Stimulated activated CD4-positive, alpha-beta T cell treated with anti-CD3 and anti-CD28 coated beads, Interleukin-2, amount 100 ng/mL, for 24 hours (primary cell): ENCODE data around the gene PDHX.

ENCODE experiments used
- DNase-seq, 2 donors: peaks; one replicate each; pipeline ENCODE4 v3.0.0-alpha.2; 2020

Gene PDHX

DNA sequence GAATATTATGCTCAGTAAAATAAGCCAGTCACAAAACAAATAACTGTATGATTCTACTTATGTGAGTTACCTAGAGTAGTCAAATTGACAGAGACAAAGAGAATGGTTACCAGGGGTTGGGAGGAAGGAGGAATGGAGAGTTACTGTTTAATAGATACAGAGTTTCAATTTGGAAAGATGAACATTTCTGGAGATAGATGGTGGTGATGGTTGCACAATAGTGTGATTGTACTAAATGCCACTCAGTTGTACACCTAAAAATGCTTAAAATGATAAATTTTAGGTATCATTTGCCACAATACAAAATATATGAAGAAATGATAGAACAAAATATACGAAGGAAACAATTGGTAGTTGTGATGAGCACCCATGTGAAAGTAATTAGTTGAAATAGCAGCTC, 43.4 kb downstream of the PDHX start:
- no peak for DNase-seq

DNA sequence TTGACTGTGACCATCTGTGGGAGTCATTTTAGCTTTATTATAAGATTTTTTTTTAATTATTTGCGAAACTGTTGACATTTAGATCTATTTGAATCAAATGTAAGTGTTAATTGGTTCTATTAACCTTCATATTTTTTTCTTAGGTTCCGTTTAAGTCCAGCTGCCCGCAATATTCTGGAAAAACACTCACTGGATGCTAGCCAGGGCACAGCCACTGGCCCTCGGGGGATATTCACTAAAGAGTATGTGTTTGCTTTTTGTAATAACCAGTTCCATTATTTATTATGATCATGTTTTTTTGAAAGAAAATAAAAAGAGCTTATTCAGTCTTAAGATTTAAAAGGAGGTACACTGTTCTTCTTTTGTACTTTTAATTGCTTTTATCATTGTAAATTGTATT, 43.9 kb downstream of the PDHX start:
- DNase-seq, result no peak

DNA sequence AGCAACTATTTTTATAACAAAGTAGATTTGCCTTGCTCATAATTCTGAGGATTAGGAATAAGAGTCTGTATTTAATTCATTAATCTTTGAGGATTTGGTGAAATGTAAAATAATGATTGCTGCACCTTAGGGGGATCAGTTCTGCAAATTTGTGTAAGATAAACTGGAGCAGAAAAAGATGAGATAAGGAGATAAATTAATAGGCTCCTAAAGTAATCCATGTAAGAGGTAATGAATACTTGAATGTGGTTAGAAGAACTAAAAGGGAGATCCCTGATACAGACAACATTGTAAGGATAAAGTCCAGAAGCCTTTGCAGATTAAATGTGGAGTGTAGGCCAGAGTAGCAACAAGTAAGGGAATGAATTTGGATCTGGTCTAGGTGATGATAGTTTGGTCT, 45.6 kb downstream of the PDHX start:
- DNase-seq, result no peak

DNA sequence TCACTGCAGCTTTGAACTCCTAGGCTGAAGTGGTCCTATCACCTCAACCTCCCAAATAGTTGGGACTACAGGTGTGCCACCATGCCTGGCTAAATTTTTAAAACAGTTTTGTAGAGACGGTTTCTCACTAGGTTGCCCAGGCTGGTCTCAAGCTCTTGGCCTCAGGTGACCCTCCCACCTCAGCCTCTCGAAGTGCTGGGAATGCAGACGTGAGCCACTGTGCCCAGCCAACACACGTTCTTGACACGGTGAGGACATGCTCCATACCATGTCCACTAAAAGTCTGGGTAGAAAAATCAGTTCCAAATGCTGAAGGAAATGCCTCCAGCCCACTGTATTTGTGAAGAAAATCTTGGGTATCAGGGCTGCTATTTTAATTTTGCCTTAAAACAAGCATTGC, 46.9 kb downstream of the PDHX start:
- DNase-seq, result no peak

DNA sequence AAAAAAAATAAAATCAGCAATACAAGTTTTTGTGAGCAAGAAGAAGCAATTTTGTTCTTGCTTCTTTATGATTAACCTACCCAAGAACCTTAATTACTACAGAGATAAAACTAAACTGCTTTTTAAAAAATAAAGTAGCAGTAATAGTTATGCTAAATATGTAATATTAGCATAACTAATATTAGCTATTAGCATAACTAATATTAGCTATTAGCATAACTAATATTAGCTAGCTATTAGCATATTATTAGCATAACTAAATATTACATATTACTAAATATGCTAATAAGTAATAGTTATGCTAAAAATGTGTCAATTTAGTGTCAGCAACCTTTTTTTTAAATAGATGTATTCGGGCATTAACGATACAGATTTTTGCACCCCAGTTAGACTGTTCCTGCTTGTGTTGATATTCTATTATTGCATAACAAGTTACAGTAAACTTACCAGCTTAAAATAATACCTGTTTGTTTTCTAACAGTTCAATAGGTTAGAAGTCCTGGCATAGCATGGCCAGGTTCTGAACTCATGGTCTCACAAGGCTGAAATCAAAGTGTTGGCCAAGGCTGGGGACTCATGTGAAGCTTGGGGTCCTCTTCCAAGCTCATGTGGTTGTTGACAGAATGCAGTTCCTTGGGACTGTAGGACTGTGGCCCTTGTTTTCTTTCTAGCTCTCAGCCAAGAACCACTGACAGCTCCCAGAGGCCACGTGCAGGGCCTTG, 48.4 kb downstream of the PDHX start:
- no peak for DNase-seq

DNA sequence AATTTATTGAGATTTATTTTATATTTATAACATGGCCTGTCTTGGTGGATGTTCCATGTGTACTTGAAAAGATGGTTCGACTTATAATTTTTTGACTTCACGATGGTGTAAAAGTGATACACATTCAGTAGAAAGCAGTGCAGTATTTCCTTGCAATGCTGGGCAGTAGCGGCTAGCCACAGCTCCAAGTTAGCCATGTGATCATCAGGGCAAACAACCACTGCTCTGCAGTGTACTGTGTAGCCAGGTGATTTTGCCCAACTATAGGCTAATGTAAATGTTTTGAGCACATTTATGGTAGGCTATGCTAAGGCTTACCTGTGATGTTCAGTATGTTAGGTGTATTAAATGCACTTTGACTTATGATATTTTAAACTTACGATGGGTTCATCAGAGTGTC, 52.4 kb downstream of the PDHX start:
- no peak for DNase-seq

DNA sequence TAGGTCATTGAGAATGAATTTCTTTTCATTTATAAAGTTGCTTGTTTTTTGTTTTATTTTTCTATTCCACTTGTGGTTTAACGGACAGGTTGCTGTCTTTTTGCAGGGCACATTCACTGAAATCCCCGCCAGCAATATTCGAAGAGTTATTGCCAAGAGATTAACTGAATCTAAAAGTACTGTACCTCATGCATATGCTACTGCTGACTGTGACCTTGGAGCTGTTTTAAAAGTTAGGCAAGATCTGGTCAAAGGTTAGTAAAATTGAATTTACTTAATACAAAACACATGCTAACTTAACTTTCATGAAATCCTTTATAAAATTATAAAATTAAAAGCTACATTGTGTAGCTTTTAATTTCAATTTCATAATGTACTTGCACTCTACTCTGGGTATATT, 53.6 kb downstream of the PDHX start:
- DNase-seq, result no peak

DNA sequence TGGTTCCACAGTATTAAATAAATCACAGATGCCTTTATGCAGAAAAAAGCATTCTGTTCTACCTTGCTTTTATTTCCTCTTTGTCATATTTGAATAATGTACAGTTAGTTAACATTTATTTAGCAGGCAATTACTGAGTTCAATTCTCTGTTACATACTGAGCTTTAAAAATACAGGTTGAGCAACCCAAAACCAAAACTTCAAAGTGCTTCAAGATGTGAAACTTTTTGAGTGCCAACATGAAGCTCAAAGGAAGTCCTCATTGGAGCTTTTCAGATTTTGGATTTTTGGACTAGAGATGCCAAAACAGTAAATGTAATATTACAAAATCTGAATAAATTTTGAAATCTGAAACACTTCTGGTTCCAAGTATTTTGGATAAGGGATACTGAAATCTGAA, 54.1 kb downstream of the PDHX start:
- no peak for DNase-seq

DNA sequence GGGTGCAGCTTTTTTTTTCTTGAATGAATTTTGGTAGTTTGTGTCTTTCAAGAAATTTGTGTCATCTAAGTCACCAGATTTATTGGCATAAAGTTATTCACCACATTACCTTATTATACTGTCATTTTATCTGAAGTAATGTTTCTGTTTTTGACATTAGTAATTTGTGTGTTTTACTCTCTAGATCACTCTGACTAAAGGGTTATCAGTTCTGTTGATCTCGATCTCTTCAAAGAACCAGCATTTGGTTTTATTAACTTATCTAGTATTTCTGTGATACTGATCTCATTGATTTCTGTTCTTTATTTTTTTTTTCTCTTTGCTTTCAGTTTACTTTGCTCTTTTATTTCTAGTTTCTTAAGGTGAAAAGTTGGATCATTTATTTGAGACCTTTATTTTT, 55.5 kb downstream of the PDHX start:
- DNase-seq, result no peak

DNA sequence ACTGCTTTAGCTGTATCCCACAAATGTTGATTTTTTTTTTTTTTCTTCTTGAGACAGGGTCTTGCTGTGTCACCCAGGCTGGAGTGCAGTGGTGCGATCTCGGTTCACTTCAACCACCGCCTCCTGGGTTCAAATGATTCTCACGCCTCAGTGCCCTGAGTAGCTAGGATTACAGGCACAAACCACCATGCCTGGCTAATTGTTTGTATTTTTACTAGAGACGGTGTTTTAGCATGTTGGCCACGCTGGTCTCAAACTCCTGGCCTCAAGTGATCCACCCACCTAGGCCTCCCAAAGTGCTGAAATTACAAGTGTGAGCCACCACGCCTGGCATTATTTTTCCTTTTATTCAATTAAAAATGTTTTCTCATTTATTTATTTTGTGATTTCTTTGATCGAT, 55.9 kb downstream of the PDHX start:
- no peak for DNase-seq

DNA sequence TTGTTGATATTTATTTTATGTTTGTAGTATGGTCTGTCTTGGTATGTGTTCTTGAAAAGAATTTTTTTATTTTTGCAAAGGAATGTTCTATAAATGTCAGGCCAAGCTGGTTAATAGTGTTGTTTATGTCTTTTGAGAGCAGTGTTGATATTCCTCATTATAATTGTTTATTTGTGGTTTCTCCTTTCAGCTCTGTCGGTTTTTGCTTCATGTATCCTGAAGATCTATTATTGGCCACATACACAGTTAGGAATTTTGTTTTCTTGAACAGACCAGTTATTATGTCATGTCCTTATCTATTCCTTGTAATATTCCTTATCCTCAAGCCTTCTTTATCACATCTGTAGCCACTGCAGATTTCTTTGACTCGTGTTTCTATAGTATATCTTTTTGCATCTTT, 56.5 kb downstream of the PDHX start:
- DNase-seq, result no peak

DNA sequence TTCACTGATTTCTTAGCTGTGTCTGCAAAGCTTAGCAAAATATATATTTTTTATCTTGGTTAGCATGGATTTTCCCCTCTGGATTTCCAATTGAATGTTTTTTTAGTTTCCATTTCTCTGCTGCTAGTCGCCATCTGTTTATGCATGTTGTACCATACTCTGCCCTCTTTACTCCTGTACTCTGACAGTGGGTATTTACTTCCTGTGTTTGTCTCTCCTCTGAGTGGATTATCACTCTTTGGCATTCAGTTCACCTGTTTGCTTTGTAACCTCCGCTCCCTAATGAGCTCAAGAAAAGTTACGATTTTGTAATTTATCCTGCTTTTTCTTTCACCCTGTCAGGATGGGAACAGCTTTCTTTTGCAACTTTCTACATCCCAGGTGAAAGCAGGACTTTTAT, 59.1 kb downstream of the PDHX start:
- no peak for DNase-seq

DNA sequence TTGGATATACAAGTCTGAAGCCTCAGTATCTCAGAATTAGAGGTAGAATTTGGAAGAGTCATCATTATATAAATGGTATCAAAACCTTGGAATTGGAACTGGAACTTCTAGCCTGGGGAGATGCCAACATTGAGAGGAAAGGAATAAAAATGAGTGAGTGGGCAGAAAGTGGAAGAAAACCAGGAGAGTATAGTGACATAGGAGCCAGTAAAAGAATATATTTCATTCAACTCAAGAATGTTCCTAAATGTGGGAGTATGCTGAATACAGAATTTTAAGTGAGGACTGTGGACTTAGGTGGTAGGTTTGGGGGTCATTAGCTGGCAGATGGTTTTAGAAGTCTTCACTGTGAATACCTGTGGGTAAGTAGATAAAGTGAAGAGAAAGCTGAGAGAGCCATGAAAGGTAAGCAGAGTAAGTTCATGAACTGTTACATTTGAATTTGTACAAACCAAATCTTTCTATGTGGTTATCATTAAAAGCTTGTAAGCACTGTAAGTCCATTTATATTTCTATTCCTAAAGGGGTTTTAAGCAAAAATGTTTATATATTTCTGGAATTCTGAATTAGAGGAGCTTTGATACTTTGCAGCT, 60.2 kb downstream of the PDHX start:
- no peak for DNase-seq

DNA sequence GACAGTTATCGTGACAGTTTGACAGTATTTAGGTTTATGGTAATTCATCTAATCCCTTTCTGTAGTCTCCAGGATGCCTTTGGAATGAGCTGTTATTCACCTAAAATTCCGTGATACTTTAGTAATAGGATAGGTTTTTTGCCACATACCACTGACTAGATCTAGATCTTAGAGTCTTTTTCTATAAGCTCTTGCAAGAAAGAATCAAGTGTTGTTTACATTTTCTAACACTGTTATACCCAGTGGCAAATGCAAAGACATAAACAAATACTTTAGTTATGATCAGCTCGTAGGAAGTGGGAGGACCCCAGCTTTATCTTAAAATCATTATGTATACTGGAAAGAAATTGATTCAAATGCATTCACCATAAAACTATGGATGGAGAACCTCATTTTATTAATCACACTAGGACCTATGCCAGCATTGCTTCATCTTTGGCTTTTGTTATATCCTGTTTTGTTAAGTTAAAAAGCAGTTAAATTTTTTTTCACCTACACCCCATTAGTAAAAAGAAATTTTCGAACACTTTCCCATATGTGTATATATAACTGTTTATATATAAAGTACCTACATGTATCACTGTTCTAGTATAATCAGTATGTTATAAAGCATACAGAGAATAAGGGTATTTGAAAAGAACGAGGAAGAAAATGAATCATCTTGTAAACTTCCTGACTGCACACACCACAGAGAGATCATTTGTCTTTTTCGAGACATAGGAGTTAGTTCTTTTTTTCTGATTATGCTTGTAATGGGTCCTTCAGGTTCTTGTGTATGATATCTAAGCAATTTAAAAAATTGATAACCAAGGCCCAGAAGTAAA, 60.9 kb downstream of the PDHX start:
- no peak for DNase-seq

DNA sequence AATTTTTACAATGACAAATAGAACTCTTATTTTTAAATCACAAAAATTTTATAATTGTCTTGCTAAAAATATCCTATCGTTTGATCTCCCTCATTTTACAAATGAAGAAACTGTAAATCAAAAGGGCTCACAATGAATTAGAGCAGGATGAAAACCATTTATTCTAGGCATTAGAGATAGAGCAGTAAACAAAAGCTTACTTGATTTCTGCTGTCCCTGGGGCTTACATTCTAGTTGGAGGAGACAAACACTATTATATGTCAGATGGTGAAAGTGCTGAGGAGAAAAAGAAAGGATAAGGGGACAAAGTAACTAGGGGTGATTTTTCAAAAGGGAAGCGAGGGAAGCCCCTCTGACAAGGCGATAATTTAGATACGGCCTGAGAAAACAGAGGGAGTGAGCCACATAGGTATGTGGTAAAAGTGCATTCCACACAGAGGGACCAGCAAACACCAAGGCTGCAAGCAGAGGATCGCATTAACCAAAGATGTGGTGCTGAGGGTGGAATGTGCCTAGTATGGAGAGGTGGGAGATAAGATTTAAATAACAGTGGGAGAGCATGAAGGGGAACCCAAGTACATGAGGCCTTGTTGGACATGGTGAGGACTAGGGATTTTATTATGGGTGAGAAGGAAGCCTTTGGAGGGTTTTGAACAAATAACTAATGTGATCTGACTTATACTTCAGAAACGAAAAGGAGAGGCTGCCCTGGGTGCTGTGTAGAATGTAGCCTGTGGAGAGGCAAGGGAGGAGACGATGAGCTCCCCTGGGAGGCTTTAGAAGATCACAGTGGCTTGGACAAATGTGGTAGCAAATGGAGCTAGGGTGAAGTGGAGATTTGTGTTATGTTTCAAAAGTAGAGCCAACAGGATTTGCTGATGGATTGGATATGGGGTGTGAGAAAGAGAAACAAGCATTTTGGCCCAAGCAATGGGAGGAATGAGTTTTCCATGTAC, 62.1 kb downstream of the PDHX start:
- DNase-seq, result no peak

DNA sequence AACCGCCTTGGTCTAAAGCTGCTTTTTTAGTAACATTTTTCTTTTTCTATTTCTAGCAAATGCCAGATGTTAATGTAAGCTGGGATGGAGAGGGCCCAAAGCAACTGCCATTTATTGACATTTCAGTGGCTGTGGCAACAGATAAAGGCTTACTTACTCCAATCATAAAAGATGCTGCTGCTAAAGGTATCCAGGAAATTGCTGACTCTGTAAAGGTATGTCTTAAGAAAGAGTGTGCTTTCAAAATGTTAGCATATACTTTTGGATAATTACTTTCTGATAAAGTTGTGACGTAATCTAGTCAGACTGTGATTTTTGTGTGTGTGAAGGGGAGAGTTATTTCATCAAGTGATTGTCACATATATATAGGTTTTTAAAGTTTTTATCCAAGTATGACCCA, 68.1 kb downstream of the PDHX start:
- no peak for DNase-seq

DNA sequence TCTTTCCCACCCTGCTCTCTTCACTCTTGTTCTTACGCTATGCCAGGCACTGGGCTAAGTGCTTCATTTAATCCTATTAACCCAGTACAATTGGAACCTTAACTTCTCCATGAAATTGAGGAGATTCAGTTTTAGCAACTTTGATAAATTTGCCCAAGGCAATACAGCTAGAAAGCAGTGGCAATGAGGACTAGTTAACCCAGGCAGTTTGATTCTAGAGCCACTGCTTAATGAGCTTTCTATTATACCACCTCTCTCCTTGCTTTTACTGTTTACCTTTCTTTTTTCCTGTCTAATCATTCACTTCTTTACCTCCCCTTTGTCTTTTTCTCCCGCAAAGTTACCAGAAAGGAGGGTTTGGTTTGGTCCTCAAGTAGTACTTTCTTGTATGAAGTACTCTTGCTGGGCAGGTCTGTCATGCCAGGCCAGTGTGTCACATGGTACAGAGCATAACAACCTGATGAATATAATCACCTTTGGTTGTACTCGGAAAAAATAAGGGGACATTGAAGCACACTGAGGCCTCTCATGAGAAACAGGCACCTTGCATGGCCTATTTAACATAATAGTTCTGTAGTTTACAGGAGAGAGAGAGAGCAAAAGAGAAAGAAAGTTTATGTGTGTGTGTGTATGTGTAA, 70.6 kb downstream of the PDHX start:
- no peak for DNase-seq

DNA sequence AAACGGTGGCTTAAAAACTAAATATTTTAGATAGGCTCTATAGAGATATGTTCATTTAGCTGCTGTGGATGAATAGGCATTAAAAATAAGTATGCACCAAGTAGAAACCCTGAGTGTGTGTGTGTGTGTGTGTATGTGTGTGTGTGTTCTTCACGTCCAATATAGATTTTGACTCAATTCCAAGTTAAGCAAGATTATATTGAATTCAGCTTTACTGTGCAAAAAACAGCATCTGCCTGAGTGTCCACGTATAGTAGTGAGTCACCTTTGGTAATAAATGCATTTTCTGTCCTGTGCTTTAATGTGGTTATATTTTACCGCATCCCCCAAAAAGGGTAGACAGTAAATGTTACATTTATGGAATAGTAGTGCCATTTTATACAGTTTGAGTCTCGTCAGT, 71.2 kb downstream of the PDHX start:
- DNase-seq, result no peak

DNA sequence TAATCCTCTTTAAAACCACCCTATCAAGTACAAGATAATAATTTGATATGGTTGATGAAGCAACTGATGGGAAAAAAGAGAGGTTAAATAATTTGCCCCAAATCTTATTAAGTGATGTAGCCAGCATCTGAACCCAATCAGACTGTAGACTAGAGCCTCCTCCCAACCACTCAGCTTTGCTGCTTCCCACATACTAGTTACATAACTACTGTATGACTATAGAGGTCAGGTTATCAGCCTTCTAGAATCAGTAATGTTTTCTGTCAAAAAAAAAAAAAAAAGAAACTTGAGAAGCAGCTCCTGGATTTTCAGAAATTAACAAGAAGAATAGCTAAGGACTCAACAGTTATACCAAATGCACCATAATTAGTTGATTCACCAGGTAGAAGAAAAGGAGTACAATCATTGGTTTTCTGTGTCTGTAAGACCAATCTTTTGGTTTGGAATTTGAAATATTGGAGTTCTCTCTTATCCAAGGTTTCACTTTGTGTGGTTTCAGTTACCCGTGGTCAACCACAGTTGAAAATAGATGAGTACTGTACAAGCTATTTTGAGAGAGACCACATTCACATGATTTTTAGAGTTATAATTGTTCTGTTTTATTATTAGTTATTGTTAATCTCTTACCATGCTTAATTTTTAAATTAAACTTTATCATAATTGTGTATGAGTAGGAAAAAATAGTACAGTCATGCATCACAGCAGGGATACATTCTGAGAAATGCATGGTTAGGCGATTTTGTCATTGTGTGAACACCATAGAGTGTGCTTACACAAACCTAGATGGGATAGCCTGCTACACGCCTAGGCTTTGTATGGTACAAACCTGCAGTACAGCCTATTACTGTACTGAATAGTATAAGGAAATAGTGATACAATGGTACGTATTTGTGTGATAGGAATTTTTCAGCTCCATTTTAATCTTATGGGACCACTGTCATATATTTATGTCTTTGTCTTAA, 72.2 kb downstream of the PDHX start:
- no peak for DNase-seq

DNA sequence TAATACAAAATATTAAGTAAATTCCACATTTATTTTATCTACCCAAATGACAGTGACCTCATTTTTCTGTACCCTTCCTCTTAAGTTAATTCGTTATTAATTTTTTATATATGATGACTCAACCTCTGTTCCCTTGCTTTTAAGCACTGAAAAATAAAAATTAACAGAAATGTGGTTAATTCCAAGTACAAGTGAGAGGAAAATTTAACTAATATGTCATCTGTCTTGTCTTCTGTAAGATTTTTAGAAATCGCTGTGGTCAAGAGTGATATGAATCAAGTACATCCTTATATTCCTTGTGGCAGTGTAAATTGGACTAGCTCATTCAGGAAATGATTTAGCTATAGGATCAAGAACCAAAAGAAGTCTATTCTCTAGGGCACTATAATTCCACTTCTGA, 74.5 kb downstream of the PDHX start:
- DNase-seq, result no peak

DNA sequence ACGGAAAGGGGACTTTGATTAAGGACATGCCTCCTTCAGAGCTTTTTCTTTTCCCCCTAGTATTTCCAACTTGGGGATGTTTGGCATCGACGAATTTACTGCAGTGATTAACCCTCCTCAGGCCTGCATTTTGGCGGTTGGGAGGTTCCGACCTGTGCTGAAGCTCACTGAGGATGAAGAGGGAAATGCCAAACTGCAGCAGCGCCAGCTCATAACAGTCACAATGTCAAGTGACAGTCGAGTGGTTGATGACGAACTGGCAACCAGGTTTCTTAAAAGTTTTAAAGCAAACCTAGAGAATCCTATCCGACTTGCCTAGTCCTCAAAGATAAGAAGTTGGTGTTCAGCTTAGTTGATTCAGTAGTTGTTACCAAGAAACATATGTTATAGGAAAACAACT, 78.4 kb downstream of the PDHX start:
- DNase-seq, result no peak
